HTERT RPE-1 (cell line): ENCODE measurements around the gene LYAR.

Experiments used
- in situ Hi-C: fragments of 300-500 bp; cut with MboI; formaldehyde crosslinking; loops from 4 replicates; pipeline ENCODE4 v1.14.3; 2020; ENCODE audit warnings: low sequenced_read_pairs

Gene LYAR

DNA sequence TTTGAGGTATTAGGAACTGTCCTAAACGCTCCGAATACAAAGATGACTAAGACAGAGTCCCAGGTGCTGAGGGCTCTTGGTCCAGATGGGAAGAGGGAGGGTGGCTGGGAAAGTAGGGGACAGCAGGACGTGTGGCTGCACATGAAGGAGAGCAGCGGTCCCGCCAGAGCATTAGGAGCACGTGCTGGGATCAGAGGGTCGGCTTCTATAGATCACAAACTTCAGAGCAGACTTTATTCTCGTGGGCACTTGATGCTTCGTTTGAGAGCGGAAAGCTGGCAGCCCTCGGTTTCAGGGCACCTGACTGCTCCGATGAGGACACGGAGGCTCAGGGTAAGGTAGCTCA is 26.2 kb upstream of the LYAR start:
- in situ Hi-C loops, result no loop called here

GRCh38 chr4:4315461-4316149 is 25.7 kb upstream of the LYAR start:
- in situ Hi-C loops, result no loop called here

DNA sequence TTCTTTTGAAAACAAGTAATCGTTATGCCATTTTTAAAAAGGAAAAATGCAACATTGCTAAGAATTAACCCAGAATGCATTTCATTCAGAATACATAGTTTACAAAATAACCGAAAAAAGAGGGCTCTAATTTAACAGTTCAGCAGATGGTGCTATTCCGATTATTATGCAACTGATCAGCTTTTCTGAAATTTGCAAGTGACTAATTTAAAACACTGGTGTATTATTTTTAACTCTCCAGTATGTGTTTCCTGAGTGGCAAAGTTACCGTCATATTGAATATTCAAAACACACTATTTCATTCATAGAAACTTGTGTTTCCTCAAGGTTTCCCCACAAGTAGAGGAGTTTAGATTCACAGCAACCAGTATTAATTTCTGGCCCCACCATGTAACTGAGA is 21.2 kb upstream of the LYAR start:
- in situ Hi-C loops, result no loop called here

DNA sequence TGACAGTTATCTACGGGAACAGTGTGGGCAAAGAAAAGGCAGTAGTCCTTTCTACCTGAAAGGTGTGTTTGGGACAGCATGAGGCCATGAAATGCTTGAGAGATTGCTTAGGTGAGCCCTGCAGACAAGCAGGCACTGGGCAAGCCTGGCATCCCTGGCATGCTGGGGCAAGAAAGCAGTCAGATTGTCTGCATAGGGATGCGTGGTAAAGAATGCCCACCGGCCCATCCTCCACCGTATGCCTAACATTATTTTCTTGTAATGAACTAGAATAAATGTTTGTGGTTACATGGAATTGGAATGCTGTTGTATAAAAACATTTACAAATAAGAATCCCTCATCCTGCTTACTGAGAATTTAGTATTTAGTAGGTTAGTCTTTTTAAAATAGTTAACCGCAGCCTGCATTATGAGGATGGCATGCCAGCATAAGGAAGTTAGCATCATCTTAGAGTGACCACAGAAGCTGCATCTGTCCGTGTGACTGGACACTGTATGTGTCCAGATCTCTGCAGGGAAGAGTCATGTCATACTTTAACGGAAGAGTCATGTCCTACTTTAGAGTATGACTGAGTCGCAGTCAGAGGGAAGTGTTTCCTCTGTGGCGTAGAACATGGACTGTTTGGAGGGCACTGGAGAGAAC is 19.0 kb upstream of the LYAR start:
- in situ Hi-C loops, result no loop called here

GRCh38 chr4:4306920-4307319 is 17.0 kb upstream of the LYAR start:
- in situ Hi-C loops, result no loop called here

DNA sequence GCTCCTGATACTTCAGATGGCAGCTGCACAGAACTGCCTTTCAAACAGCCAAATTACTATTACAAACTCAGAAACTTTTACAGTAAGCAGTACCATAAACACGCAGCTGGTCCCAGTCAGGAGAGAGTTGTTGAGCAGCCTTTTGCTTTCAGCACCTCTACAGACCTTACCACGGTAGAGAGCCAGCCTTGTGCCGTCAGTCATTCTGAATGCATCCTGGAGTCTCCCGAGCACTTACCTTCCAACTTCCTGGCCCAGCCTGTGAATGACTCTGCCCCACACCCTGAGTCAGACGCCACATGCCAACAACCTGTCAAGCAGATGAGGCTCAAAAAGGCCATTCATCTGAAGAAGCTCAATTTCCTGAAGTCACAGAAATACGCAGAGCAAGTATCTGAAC is 12.5 kb upstream of the LYAR start:
- in situ Hi-C loops, result no loop called here

- in situ Hi-C loops, result no loop called here
These were observed 12.0 kb upstream of the LYAR start for GRCh38 chr4:4302001-4302400.

DNA sequence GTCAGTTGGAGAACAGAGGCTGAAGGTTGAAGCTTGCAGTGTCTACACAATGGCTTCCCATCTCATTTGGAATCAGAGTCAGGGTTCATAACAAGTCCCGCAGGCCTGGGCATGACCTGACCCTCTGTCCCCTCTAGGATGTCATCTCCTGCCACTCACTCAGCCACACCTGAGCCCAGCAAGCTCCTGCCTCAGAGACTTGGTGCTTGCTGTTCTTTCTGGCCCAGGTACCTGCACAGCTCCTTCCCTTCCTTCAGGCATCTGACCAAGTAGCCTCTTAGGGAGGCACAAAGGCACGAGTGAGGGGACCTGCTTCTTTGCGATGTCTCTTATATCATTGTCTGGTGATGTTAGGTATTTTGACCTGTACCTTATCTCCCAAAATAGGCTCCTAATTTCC is 9.1 kb upstream of the LYAR start:
- in situ Hi-C loops, result no loop called here

GRCh38 chr4:4296283-4296846 is 6.4 kb upstream of the LYAR start:
- in situ Hi-C loops, result no loop called here

GRCh38 chr4:4293279-4293678 is 3.3 kb upstream of the LYAR start:
- in situ Hi-C loops, result no loop called here

GRCh38 chr4:4289597-4289940 is 385 bp downstream of the LYAR start:
- in situ Hi-C loops, result no loop called here

- in situ Hi-C loops, result no loop called here
These were observed 899 bp downstream of the LYAR start for GRCh38 chr4:4289055-4289454.

DNA sequence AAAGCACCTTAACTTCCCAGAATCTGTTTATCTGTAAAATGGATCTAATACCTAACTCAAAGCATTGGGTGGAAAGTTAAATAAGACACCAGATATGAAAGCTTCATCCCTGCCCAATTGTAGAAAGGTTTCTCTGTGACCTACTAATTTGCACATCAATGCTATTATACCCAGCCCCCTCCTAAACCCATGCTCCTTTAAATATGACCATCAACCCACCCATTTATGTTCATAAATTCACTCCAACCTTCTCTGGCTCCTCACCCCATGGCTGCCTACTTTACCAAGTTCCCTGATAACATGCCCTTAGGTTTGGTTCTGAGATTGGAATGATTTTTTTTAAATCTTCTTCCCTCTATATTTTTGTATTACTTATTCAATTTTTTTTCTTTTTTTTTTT is 1.9 kb downstream of the LYAR start:
- in situ Hi-C loops, result no loop called here

GRCh38 chr4:4284827-4285618 is 4.9 kb downstream of the LYAR start:
- in situ Hi-C loops, result no loop called here

DNA sequence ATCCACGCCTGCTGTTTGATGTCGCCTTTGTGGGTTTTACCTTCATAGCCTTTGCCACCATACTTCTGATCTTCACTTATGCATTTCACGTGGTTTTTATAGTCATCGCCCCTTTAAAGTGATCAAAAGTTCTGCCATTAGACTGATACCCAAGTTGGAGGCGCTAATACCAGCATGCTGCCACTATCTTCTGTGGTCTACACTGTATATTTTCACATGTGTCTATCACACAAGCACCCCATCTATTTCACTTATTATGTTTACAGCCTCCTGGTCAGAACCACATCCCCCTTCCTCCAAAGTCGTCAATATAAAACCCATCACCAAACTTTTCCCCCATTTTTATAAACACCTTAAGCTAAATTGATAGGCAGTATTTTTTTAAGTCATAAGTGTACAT is 8.2 kb downstream of the LYAR start:
- in situ Hi-C loops, result no loop called here

DNA sequence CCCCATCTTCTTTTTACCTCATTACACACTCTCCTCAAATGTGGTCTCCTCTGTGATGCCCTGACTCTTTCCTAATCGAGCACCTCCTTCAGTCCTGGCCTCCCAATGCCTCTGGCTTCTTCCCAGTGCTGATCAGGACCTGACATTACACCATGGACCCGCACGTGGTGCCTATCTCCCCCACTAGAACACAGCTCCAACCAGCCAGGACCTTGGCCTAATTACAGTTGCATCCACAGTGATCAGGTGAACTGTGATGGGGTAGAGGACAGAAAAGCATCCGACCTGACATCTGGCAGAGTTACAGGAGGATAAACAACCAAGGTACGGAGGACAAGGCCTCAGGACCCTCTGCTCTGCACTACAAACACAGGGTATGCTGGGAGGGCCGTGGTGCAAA is 12.4 kb downstream of the LYAR start:
- in situ Hi-C loops, result no loop called here

GRCh38 chr4:4274226-4274625 is 15.7 kb downstream of the LYAR start:
- in situ Hi-C loops, result no loop called here

GRCh38 chr4:4271912-4272311 is 18.0 kb downstream of the LYAR start:
- in situ Hi-C loops, result no loop called here

DNA sequence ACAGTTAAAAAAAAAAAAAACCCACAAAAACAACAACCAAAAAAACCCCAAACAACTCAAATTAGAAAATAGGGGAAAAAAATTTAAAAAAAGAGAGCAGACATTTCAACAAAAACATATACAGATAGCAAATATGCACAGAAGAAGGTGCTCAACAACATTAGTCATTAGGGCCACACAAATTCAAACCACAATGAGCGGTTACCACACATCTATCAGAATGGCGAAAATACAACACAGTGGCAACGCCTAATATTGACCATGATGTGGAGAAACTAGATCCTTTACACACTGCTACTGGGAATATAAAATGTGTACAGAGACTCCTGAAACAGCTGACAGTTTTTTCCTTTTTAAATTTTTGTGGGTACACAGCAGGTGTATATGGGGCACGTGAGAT is 19.4 kb downstream of the LYAR start:
- in situ Hi-C loops, result no loop called here

DNA sequence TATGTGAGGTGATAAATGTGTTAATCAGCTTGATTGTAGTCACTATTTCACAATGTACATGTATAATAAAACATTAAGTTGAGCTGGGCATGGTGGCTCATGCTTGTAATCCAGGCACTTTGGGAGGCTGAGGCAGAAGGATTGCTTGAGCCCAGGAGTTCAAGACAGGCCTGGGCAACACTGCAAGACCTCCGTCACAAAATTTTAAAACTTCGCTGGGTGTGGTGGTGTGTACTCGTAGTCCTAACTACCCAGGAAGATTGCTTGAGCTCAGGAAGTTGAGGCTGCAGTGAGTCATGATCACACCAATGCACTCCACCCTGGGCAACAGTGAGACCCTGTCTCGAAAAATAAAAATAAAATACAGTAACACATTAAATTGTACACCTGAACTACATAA is 20.1 kb downstream of the LYAR start:
- in situ Hi-C loops, result no loop called here

DNA sequence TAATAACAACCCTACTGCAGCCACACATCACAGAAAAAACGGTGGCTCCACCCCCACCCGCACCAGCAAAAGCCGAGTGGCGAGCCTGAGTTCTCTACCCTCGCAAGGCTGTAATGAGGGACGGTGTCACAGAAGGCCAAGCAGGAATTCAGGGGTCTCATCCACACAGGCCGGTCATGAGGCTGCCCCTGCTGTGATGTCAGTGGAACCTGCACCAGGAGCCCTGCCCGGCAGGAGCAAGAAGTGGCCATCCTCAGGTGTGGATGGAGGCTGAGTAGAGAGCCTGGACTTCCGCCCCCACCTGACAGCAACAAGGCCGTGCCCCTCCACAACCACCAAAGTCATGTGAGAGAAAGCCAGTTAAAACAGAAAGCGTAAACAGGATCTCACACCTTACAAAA is 20.6 kb downstream of the LYAR start:
- in situ Hi-C loops, result no loop called here

DNA sequence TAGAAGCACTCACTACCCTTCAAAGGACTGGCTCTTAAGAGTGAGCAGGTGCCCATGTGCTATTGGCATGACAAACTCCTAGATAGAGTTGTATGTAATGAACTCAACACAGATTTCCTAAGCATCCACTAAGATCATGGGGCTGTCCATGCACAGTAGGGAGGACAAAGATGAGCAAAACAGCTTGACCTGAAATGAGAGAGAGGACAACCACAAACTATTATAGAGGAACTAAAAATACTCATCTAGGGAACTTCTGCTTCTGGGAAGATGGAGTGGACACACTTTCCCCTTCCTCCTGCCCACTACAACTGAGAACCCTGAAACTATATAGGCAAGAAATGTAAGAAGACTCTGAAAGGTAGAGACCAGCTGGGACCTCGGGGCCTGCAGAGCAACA is 21.2 kb downstream of the LYAR start:
- in situ Hi-C loops, result no loop called here
